ENCODE results near the gene GRIP2.

GRIP2 gene

DNA sequence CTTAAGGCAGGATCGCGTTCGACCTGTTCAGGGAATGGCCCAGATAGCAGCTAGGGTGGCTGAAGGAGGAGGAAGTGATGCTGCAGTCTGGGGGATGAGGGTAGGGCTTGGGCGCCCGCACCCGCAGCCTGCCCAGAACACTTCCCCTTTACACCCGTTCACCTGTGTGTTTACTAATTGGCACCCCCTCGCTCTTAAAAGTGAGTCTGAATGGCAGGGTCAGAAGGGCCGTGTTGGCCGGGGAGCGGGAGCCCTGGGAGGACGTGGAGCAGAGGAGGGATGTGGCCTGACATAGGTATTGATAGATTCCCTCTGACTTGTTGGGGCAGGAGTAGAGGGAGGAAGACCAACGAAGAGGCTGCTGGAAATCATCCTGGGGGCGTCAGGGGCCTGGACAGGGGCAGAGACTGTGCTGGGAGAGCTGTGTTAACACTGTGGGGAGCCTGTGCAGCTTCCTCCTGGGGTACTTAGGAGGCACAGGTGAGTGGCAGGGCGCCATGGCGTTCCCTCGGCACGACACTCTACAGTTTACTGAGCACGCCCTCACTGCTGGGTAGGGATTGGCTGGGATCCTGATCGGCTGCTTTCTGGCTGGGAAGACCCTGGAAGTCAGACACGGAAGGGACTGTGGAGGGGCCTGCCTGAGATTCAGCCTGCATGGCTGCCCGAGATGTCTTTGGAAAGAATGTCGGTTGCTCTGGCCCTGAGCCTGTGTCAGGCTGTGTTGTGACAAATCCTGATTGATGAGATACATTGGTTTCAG, 86.1 kb downstream of the GRIP2 start:
- no peak for DNase-seq (ENCODE audit: low read depth, low spot score)

DNA sequence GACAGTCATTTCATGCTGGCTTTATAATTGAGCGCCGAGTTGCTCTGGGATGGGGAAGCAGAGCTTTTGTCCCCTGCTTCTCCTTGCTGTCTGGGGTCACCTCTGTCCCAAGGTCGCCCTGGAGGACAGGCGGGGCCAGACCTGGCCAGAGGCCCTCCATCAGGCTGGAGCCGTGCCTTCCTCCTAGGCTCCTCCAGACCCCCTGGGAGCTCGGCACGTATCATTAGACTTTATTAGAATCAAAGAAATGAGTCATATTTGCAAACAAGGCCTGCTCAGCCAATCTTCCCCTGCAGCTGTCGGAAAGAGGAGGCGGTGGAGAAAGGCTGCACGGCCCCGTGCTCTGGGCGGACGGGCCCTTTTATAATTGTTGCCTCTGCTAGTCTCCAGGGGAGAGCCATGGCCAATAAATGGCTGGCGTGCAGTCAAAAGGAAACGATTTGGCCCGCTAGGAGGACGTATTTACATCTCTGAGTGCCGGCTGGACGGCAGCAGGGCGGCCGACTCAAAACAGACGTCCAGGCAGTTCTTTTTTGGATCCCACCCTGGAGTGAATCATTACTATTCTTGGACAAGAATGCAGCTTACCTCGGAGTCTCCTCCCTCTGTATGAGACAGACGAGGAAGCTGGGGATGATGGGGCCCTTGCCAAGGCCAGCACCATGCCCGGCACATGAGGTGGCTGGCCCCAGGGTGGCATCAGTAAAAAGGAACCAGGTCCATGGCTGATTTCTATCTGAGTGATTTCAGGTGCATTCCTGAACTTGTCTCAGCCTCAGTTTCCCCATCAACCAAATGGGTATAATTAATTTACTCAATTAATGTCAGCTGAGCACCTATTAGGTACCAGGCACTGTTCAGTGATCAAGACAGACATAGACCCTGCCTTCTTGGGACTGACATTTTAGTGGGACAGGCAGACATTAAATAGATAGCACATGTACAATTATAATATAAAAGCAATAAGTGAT, 87.1 kb downstream of the GRIP2 start:
- peak; percentile 91 for DNase-seq (ENCODE audit: low read depth, low spot score)

DNA sequence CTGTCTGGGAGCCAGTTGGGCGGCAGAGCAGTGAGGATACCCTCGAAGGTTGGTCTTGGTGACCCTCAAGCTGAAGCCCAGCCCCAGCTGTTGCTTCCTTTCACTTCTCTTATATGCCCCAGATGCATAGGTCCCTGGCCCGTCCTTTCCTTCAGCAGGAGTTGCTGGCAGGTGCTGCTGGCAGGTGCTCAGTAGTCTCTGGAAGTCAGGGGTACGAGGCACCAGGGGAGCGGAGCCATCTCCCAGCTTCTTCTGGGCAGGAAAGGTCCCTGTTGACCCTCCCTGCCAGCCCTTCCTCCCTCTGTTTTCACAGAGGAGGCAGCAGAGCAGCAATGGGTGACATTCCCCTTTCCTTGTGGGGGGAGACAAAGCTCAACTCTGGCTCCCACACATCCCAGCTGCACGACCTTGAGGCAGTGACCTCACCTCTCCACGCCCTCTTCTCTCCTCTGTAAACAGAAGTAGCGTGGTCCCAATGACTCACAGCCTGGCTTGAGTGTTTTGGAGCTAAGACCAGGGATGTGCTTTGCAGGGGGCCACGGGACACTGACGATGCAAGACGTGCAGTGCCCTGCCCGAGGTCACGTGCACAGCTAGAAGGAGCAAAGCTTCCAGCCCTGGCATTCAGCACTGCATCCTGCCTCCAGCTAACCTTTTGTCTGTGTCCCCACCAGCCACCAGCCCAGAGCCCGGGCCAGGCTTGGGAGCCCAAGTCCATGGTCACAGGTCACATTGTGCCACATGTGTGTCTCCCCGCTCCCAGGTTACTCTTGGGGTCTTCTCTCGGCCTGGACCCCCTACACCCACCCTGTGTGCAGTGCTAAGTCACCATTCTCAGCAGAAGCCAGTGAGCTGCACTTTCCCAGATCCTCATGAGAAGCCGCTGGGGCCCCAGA, 88.0 kb downstream of the GRIP2 start:
- peak; percentile 67 for DNase-seq (ENCODE audit: low read depth, low spot score)

DNA sequence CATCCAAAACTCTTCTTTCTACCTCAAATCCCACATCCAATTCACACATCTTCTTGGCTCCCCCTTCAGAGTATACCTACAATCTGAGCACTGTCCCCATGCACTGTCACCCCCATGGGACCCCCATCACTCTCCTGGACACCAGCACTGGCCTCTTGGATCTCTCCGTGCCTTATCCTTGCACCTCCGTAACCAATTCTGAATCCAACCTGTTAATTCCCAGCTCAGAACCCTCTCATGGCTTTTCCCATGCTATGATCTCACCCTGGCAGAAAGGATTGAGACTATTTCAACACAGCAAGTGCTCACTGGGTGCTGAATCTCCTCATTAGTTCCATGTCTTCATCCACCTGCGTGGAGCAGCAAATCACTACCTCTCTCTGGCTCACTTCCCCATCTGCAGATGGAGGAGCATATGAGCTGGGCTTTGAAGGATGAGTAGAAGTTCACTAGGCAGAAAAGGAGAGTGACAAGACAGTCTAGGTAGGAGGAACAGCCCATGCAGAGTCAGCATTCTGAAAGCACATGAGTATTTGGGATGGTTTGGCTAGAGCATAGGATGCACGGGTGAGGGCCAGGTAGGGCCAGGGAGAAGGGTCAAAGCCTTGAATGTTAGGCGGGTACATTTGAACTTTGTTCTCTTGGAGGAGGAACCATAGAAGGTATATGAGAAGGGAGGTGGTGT, 89.1 kb downstream of the GRIP2 start:
- no peak for DNase-seq (ENCODE audit: low read depth, low spot score)

DNA sequence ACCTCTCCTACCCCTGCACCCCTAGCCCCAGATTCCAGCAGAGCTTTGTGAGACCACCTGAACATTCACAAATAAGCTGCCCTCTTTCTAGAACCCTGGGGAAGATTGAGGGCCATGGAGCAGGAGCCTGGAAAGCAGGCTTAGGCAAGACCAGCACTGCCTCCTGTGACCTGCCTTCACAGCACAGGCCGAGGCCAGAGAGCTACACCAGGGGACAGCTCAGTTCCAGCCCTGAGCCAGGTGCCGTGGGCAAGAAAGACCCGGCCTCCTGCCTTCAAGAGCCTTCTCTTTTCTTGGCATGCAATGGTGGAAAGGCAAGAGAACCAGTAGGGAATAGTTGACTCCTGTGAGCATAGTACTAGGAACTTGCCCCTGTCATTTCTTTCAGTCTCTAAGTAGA, 89.6 kb downstream of the GRIP2 start:
- DNase-seq (ENCODE audit: low read depth, low spot score): no peak

DNA sequence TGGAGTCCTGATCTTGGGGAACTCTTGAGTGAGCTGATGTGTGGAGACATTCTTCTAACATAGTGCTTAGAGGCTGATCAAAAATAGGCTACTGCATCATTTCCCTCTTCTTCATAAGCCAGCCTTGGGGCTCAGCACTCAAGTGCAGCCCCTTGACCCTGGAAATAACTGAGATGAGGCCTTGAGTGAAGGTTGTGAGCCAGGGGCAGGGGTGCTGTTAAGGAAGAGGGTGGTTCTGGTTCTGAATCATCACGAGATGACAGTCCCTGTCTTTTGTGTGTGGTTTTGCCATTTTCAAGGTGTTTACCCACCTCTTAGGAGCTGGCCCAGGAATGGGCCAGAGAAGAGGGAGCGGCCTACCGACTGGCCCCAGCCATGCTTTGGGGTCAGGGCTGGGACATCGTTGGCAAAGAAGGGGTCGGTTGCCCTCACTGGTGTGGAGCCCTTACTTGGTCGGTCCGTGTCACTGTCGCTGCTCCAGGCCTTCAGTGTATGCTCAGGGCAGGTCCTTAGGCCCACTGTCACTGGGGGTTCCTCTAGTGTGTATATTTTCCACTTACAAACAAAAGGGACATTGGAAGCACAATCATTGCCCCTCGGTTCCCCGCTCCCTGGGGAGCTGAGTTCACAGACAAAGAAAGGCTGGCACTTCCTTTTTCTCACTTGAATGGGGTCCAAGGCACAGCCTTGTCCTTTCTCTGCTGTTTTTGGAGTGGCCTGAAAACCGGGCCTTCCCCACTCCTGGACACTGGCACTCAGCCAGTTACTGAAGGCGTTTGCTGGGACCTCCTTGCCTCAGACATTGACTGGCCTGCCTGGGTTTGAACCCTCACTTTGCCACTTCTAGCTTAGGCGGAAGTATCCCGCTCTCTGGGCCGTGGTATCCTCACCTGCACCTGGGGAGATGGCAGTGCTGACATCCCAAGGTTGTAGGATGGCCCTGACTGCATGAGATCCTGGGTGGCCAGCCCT, 91.1 kb downstream of the GRIP2 start:
- no peak for DNase-seq (ENCODE audit: low read depth, low spot score)

DNA sequence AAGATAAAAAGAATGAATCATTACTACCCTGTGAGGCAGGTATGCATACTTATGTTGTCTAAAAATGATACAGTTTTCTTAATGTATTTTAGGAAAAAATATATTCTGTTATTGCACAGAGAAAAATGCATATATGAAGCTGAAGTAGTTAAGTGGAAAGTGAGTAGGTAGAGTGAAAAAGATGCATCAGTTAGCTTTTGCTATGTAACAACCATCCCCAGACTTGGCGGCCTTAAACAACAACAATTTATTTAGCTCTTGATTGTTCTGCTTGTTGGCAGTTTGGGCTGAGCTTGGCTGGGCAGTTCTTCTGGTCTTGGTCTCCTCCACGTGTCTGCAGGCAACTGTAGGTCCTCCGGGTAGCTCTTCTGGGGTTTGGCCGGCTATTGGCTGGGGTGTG, 92.1 kb downstream of the GRIP2 start:
- DNase-seq (ENCODE audit: low read depth, low spot score): no peak

DNA sequence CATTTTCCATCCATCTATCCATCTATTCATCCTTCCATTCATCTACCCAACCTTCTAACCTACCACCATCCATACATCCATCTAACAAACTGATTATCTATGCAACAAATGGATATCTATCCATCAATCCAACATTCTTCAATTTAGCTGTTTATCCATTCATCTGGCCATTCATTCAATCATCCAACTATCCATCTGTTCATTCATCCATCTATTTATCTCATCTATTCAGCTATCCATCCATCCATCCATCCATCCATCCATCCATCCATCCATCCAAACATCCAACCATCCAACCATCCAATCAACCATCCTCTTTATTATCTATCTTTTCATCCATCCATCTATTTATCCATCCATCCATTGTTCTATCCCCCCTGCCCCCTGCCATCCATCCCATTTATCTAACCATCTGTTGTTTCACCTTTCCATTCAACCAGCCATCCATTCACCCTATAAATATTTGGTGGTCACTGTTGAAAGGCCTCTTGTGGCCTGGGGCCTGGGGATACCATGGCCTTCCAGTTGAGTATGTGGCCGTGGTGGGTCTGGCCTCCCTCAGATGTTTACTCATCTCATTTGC, 93.1 kb downstream of the GRIP2 start:
- no peak for DNase-seq (ENCODE audit: low read depth, low spot score)

DNA sequence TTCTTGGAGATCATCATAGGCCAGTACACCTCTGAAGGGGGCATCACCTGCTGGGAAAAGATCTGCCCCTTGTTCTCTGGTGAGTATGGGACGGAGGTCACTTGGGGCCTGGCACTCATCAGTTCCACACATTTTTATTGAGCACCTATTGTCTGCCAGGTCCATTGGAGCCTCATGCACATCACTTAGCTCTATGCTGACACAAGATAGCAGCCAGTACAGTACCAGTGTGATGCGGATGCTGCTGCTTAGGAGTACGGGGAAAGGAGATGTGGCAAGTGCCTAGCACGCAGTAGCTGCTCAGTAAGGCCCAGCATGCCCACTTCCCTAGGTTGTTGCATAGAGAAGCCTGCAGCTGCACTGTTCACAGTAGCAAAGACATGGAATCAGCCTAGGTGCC, 94.4 kb downstream of the GRIP2 start:
- DNase-seq (ENCODE audit: low read depth, low spot score): no peak

DNA sequence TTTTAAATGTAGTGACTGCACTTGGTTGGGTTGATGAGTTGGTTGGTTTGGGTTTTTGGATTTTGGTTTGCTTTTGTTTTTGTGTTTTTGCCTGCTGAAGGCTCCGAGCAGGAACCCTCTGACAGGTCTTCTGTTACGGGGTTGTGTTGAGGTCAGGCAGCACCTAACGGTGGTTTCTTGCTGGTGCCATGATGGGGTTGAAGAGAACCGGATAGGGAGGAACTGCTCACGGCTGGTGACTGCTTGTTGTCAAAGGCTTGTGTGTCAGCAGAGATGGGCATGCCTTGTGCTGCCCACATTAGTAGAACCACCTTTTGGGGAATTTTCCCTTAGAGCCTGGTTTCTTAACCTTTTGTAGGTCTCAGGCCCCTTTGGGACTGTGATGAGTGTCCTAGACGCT, 95.8 kb downstream of the GRIP2 start:
- no peak for DNase-seq (ENCODE audit: low read depth, low spot score)

DNA sequence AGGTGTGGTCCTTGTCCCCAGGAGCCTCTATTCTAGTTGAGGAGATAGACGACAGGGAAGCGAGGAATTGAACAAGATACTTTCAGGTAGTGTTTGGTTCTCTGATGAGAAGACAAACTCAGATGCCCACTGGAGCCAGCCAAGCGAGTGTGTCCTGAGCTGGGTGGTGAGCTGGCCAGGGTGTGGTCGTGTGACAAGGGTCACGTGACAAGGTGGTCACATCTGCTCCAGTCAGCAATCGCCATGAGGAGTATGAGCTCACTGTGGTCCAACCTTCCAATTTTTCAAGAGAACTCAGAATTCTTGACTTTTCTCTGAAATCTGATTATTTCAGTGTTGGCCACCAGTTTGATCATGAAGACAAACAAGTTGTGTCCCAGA, 98.2 kb downstream of the GRIP2 start:
- no peak for DNase-seq (ENCODE audit: low read depth, low spot score)

DNA sequence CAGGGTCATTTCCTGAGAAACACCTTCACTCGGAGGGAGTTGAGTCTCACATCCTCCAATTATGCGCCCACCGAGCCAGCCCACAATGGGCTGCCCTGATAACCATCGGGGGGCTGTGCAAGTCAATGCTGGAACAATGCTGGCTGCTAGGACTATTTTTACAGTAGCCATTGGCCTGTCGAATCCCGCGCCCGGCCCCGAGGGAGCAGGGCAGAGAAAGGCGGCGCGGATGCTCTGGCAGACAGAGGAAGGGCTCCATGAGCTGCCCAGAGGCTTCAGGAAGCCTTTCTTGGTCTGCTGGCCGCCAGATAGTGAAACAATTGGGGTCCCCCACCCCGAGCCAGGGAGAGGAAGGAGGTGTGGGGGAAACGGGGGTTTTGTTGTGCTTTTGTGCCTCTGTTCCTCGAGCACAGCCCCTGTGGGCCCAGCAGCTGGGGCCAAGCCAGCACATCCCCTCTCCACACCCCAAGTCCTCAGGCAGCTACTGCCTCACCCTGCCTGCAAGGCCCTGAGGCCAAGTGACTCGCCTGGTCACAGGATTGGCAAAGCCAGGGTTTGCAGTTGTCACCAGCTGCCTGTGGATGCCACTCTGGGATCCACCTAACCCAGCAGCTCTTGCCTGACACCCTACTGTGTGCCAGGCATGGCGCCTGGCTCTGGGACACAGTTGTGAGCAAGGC, 98.8 kb downstream of the GRIP2 start:
- no peak for DNase-seq (ENCODE audit: low read depth, low spot score)

DNA sequence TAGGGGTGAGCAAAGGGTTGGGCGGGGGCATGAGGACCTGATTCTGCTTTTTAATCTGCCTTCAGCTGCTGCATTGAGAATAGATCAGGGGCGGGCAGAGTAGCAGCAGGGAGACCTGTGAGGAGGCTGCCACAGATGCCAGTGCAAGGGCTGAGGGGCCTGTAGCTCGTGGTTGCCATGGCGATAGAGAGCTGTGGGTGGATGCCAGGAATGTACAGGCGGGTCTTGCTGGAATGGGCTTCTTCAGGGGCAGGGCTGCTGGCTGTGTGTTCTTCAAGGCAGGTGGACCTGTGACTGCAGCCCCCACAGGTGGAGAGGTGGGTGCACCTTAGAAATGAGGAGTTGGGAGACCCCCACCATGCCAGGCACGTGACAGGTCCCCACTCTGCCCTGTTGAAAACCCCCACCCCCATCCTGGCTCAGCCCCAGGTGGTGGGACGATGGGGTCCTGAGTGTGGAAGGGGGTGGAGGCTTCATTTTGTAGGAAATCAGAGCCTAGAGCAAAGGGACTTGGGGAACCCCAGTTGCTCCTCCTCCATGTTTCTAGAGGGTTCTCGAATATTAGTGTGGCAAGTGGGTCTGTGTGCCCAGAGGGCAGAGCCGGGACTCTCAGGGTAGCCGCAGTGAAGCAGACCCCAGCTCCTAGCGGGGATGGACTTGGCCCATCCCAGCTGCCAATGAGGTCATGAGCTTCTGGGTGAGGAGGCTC, 99.5 kb downstream of the GRIP2 start:
- DNase-seq (ENCODE audit: low read depth, low spot score): no peak

DNA sequence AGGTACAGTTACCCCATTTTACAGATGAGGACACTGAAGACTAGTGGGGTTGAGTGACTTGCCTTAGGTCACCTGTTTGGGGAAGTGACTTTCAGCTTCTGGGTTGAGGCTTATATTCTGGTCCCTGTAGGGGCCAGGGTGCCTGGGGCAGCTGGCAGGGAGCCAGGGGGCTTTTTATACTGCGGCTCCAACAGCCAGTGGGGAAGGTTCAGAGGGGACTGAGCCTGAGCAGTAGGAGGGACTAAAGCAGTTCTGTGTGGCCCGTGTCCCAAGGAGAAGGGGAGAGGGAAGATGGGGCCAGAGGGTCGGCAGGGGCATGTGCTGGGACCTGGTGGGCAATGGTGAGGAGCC, 100.0 kb downstream of the GRIP2 start:
- DNase-seq (ENCODE audit: low read depth, low spot score): no peak

DNA sequence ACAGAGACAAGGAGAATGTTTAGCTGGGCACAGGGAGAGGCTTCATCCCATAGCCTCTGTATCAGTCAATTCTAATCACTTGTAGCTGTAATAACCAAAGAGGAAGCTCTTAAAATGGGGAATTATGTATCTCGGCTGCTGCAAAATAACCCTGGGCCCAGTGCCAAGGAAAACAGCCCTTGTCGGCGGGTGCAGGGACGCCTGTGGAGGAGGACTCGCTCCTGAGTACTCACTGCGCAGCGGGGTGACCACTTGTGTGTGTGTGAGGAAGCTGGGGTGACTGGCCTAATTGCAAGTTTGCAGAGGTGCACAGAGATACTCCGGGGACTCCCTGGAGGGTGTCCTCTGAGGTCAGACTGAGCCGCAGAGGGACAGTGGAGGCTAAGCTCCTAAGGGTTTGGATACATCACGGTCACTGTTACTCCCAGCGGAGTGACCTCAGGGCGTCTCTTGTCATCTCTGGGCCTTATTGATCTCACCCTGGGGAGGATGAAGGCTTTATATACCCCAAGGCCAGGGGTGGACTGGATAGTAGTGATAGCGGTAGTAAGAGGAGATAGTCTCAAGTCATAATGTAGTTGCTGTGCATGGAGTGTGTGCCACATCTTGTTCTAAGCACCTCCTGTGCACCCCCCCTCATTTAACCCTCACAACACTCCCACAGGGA, 100.5 kb downstream of the GRIP2 start:
- DNase-seq (ENCODE audit: low read depth, low spot score): peak; percentile 83

All from smooth muscle cell of the brain vasculature (primary cell).